Uterus (tissue), 4 donors: ENCODE results near the gene LAMB3. TPM values are rescaled to one million over a fixed set of nuclear protein-coding genes. Genes with fewer than 3 reads are reported as not detected.

ENCODE experiments used
- DNase-seq, 2 donors: peaks; one replicate each; pipeline ENCODE4 v3.0.0-alpha.2; 2019 to 2020
- H3K27ac ChIP-seq, 2 donors: fragments of 200-600 bp; sonication (generic); 1 replicate in 1 of 2; 2 replicates in 1 of 2; pipeline ENCODE4 v1.5.1; 2016 to 2018
- H3K27me3 ChIP-seq, 2 donors: fragments of 200-600 bp; sonication (generic); one replicate each; pipeline ENCODE4 v1.5.1; 2018 to 2019; ENCODE audit warnings: control low read depth in 1 of 2
- H3K36me3 ChIP-seq, 2 donors: fragments of 200-600 bp; sonication (generic); one replicate each; pipeline ENCODE4 v1.5.1; 2019; ENCODE audit warnings: control low read depth in 1 of 2
- H3K4me1 ChIP-seq, 2 donors: fragments of 200-600 bp; sonication (generic); one replicate each; pipeline ENCODE4 v1.5.1; 2018 to 2019; ENCODE audit warnings: control low read depth in 1 of 2
- H3K4me3 ChIP-seq, 2 donors: fragments of 200-600 bp; sonication (generic); 1 replicate in 1 of 2; 2 replicates in 1 of 2; pipeline ENCODE4 v1.5.1; 2018 to 2019; ENCODE audit warnings: mild to moderate bottlenecking in 1 of 2
- H3K9me3 ChIP-seq, 2 donors: fragments of 200-600 bp; sonication (generic); one replicate each; pipeline ENCODE4 v1.5.1; 2019; ENCODE audit warnings: control low read depth in 1 of 2
- POLR2A ChIP-seq, 2 donors: fragments of 450-650 bp; IDR thresholded peaks; one replicate each; pipeline ENCODE4 v1.6.1; 2016; ENCODE audit warnings: antibody characterized with exemption in 2 of 2, mild to moderate bottlenecking in 1 of 2, moderate library complexity in 1 of 2
- intact Hi-C: fragments of 100-400 bp; cut with DNase I; formaldehyde crosslinking; loops from one replicate; pipeline ENCODE4 v1.15.1; 2023; ENCODE audit warnings: low total_unique reads
- total RNA-seq, 4 donors: library from RNA; depleted of rRNA in 3 of 4; stranded (reverse); fragments of >200 nt in 3 of 4; gene quantifications; one replicate each; pipeline versions ENCODE4 v1.1.0 to v1.2.4, GENCODE V29; 2014 to 2023
- TF ChIP-seq, protein P1 (sequence below), 4 experiments: fragments of 200-600 bp in 2 of 4; fragments of 450-650 bp in 2 of 4; sonication (generic) in 2 of 4; IDR thresholded peaks; one replicate each; pipeline ENCODE4 v1.5.1; 2016 to 2019; ENCODE audit warnings: antibody characterized with exemption in 4 of 4, mild to moderate bottlenecking in 2 of 4, moderate library complexity in 1 of 4
- donor health status: DM: yes; HTN: yes; CAD: no.

The LAMB3 gene
- total RNA-seq, 4 donors from 2014 or later, result under 0.01 to 17.4 (median 0.37) TPM; not detected in 1

DNA sequence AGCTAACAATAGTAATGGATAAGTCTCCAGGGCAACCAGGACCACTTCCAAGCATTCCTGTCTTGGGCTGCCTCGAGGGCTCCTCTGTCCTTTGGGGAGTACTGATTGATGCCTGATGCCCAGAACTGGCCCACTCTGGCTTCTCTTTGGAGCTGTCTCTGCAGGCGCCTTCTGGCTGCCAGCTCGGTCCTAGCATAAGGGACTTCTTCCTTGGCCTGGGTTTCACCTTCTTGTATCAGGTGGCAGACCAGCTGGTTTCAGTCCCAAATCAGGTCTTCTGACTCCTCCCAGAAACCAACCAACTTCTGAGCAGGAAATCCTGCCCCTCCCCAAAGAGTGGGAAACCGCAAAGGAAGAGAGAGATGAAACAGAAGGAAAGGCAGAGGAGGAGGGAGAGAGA is 33.6 kb upstream of the LAMB3 start:
- H3K4me1 ChIP-seq, result no peaks in the 10 kb centered on the region
- no peaks in the 10 kb centered on the region for H3K27me3 ChIP-seq
- no peaks in the 10 kb centered on the region for H3K36me3 ChIP-seq
- no peak for TF ChIP-seq POLR2A (IDR thresholded peaks at IDR 0.05)
- TF ChIP-seq, protein P1, sequence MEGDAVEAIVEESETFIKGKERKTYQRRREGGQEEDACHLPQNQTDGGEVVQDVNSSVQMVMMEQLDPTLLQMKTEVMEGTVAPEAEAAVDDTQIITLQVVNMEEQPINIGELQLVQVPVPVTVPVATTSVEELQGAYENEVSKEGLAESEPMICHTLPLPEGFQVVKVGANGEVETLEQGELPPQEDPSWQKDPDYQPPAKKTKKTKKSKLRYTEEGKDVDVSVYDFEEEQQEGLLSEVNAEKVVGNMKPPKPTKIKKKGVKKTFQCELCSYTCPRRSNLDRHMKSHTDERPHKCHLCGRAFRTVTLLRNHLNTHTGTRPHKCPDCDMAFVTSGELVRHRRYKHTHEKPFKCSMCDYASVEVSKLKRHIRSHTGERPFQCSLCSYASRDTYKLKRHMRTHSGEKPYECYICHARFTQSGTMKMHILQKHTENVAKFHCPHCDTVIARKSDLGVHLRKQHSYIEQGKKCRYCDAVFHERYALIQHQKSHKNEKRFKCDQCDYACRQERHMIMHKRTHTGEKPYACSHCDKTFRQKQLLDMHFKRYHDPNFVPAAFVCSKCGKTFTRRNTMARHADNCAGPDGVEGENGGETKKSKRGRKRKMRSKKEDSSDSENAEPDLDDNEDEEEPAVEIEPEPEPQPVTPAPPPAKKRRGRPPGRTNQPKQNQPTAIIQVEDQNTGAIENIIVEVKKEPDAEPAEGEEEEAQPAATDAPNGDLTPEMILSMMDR (IDR thresholded peaks at IDR 0.05), result no peak
- DNase-seq, result no peak
- intact Hi-C loops, result loop anchor here (5.0 kb wide), 1 partner anchor 104 kb away; the partner anchor contains the start of gene CAMK1G
- H3K4me3 ChIP-seq, result no peak overlapping the region
- no peaks in the 10 kb centered on the region for H3K9me3 ChIP-seq
- peak overlapping the region in 1 of 2 donors; percentile 16 for H3K27ac ChIP-seq

DNA sequence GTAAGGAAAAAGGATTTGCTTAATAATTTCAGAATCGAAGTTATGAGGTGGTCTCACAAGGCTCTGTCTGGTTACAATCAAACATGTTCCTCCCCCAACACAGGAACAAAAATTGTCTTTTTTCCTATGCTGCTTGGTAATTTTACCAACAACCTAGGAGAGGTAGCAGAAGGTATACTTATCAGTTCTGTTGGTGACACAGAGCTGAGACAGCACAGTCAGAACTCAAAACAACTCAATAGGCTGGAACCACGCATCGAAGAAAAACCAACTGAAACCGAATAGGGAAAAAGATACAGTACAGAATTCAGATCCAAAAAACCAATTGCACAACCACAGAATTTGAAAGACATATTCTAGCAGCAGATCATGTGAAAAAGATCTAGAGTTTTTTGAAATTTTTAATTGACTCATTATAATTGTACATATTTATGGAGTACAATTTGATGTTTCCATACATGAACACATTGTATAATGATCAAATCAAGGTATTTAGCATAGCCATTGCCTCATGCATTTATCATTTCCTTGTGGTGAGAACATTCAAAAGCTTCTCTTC is 26.8 kb upstream of the LAMB3 start:
- Histone ChIP-seq H3K4me3 (no peak overlapping the region), H3K4me1 (peaks cover 0 to 4% of the 10 kb centered on the region in 2 donors), H3K9me3 (no peaks in the 10 kb centered on the region), H3K27ac (no peak overlapping the region), H3K36me3 (no peaks in the 10 kb centered on the region), H3K27me3 (no peaks in the 10 kb centered on the region)
- intact Hi-C loops, result no loop called here
- TF ChIP-seq, protein P1 (IDR thresholded peaks at IDR 0.05), result no peak
- TF ChIP-seq POLR2A (IDR thresholded peaks at IDR 0.05), result no peak
- no peak for DNase-seq

- Histone ChIP-seq H3K4me3 (peak overlapping the region; percentile 28 to 49), H3K4me1 (peaks cover 0 to 4% of the 10 kb centered on the region in 2 donors), H3K36me3 (no peaks in the 10 kb centered on the region), H3K27me3 (no peaks in the 10 kb centered on the region), H3K27ac (peak overlapping the region in 1 of 2 donors; percentile 51), H3K9me3 (no peaks in the 10 kb centered on the region)
- intact Hi-C loops, result no loop called here
- TF ChIP-seq POLR2A (IDR thresholded peaks at IDR 0.05), result no peak
- TF ChIP-seq, protein P1 (IDR thresholded peaks at IDR 0.05), result no peak
- peak; percentile 26 to 46 for DNase-seq
Observed at GRCh38 chr1:209675565-209676154, 23.4 kb upstream of the LAMB3 start.

GRCh38 chr1:209674957-209675564 is 22.8 kb upstream of the LAMB3 start, which contains the start of gene G0S2:
TSS of gene G0S2 (plus strand) at chr1:209675412. CDS start at chr1:209675685, 273 bp downstream.
- no peaks in the 10 kb centered on the region for H3K36me3 ChIP-seq
- no peaks in the 10 kb centered on the region for H3K9me3 ChIP-seq
- peaks cover 0 to 4% of the 10 kb centered on the region in 2 donors for H3K4me1 ChIP-seq
- no peaks in the 10 kb centered on the region for H3K27me3 ChIP-seq
- intact Hi-C loops, result no loop called here
- H3K27ac ChIP-seq, result peak within 1 kb of the TSS in 1 of 2 donors; percentile 51
- TF ChIP-seq, protein P1 (IDR thresholded peaks at IDR 0.05), result no peak
- TF ChIP-seq POLR2A (IDR thresholded peaks at IDR 0.05), result no peak
- peak within 1 kb of the TSS; percentile 28 to 49 for H3K4me3 ChIP-seq
- DNase-seq, result peak; percentile 52 to 74
